Astrocyte of the cerebellum (primary cell): ENCODE results near the gene FRMD4A.

Experiments
- DNase-seq: peaks from one replicate; pipeline ENCODE4 v3.0.0-alpha.2; 2011; ENCODE audit warnings: low read depth
- H3K4me3 ChIP-seq: 2 replicates; pipeline ENCODE4 v1.5.1; 2011; ENCODE audit warnings: mild to moderate bottlenecking, low read depth, low read length, moderate library complexity
- in situ Hi-C: cut with HindIII; loops from 2 replicates; pipeline ENCODE4 v1.10.0; 2017; ENCODE audit warnings: low sequenced_read_pairs
- TF ChIP-seq, protein P1 (sequence below): IDR thresholded peaks from 2 replicates; pipeline ENCODE4 v1.5.1; 2012; ENCODE audit warnings: low read length, low read depth, moderate library complexity, mild to moderate bottlenecking; ENCODE audit errors: missing control alignments

Gene FRMD4A

DNA sequence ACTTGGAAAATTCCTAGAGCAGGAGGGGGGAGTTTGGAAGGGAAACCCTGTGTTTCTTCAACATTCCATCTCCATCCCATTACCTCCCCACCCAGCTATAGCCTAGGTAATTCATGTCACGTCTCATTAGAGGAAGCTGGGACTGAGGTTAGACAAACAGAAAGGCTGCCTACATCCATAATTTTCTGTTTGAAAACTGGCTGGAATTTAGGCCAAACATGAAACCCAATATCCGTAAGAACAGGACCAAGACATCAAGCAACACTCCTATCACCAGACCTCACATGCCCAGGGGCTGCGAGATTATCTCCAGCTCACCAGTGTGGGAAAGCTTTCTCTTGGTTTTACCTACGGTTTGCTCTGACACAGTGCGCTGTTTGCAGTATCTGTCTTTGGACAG, 316.3 kb downstream of the FRMD4A start:
- TF ChIP-seq, protein P1, sequence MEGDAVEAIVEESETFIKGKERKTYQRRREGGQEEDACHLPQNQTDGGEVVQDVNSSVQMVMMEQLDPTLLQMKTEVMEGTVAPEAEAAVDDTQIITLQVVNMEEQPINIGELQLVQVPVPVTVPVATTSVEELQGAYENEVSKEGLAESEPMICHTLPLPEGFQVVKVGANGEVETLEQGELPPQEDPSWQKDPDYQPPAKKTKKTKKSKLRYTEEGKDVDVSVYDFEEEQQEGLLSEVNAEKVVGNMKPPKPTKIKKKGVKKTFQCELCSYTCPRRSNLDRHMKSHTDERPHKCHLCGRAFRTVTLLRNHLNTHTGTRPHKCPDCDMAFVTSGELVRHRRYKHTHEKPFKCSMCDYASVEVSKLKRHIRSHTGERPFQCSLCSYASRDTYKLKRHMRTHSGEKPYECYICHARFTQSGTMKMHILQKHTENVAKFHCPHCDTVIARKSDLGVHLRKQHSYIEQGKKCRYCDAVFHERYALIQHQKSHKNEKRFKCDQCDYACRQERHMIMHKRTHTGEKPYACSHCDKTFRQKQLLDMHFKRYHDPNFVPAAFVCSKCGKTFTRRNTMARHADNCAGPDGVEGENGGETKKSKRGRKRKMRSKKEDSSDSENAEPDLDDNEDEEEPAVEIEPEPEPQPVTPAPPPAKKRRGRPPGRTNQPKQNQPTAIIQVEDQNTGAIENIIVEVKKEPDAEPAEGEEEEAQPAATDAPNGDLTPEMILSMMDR: no peak
- in situ Hi-C loops: no loop called here
- no peak overlapping the region for H3K4me3 ChIP-seq
- no peak for DNase-seq

- no peak for DNase-seq
- in situ Hi-C loops: no loop called here
- TF ChIP-seq, protein P1: no peak
- H3K4me3 ChIP-seq: no peak overlapping the region
Observed at GRCh38 chr10:14010769-14011574, 319.8 kb downstream of the FRMD4A start.

DNA sequence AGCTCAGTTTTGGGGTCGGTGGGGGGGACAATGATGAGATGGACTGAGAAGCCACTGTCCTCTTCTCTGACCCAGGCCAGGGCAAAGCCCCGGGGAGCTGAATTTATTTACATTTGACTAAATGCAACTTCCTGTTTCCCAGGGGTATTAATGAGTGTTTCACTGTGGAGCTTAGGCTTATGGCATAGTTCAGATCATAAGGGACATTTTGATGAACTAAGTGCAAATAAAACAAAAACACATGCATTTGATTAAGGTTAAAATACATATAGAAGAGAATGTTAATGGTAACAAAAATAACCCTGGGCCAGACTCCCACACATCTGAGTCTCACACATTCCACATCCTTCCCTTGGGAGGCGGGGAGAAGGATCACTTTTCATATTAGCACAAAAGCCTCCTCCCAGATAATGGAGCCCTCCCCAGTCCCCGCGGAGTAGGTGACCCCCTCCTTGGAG, 320.6 kb downstream of the FRMD4A start:
- in situ Hi-C loops: no loop called here
- peak overlapping the region; percentile 12 for H3K4me3 ChIP-seq
- DNase-seq: peak; percentile 56

DNA sequence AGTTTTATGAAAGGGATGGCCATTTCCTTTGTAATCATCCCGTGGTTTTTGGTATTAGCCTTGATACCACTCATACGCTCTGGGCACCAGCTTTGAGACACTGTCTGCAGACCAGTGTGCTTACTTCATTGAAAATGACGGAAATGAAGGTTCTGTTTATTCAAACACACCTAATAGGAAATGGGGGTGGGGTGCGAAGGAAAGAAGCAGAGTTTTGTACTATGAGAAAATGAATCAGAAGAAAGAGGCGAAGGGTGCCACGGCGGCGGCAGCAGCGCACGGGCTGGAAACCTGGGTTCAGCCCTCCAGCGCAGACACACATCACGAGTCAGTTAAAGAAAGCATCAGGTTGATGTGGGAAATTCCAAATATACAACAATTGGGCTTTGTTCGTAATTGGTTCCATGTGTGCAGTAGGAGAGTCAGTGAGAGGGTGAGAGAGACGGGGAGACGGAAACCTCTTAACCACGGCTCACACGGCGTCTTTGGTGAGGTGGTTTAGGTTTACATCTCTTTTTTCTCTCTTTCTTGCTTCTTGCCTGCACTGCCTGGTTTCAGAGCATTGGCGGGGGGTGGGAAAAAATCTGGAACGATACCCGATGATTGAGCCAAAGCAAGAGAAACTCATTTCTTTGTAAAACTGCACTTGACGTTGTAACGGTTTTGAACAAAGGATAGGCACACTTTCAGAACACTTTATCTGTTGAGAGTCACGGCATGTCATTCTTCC, 321.2 kb downstream of the FRMD4A start:
- TF ChIP-seq, protein P1: no peak
- in situ Hi-C loops: no loop called here
- peak overlapping the region; percentile 12 for H3K4me3 ChIP-seq

More for the DNA sequence above, 320.6 kb downstream of the FRMD4A start:
- TF ChIP-seq, protein P1: no peak

DNA sequence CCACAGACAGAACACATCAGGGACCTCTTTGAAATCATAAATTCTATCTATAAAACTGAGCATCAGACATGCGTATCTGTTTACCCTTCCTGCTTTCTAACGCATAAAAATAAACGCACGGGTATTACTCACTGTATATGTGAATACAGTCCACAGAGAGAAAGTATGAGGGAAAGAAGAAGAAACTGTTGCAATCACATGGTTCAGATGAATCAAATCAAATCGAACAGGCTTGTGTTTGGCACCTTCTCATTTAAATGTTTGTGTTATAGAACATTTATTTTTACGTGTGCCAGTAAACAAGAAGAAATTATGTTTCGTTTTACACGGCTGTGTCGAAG, 322.0 kb downstream of the FRMD4A start:
- in situ Hi-C loops: no loop called here
- no peak for DNase-seq
- H3K4me3 ChIP-seq: no peak overlapping the region
- TF ChIP-seq, protein P1: no peak

More for the DNA sequence above, 321.2 kb downstream of the FRMD4A start:
- DNase-seq: peak; percentile 96

GRCh38 chr10:14004536-14004935, 326.2 kb downstream of the FRMD4A start:
- no peak for DNase-seq
- no peak overlapping the region for H3K4me3 ChIP-seq
- TF ChIP-seq, protein P1: no peak
- in situ Hi-C loops: no loop called here
